Gastrocnemius medialis (tissue), 4 donors: ENCODE results near the gene RABGAP1.

Source experiments
- CTCF ChIP-seq, 5 experiments: fragments of 450-650 bp in 3 of 5; fragments of 200-600 bp in 2 of 5; sonication (generic) in 2 of 5; IDR thresholded peaks in 4 of 5; conservative IDR thresholded peaks in 1 of 5; 1 replicate in 4 of 5; 2 replicates in 1 of 5; pipeline ENCODE4 v1.5.1; 2016 to 2019; ENCODE audit warnings: antibody characterized with exemption in 5 of 5, mild to moderate bottlenecking in 3 of 5, moderate library complexity in 3 of 5
- POLR2A ChIP-seq, 2 donors: fragments of 450-650 bp; IDR thresholded peaks; one replicate each; pipeline ENCODE4 v1.6.1; 2017; ENCODE audit warnings: antibody characterized with exemption in 2 of 2, mild to moderate bottlenecking in 2 of 2, moderate library complexity in 2 of 2

- no peak for TF ChIP-seq POLR2A (IDR thresholded peaks at IDR 0.05)
- no peak for TF ChIP-seq CTCF (IDR thresholded peaks at IDR 0.05 in 4 of 5, conservative IDR thresholded peaks at IDR 0.05 in 1 of 5)
These were observed 5.7 kb downstream of the RABGAP1 start for GRCh38 chr9:122946461-122947005.
